Liver (tissue), 9 donors: ENCODE results near the gene GPR4. TPM values are rescaled to one million over a fixed set of nuclear protein-coding genes. Genes with fewer than 3 reads are reported as not detected.

Source experiments
- DNase-seq: peaks from one replicate; pipeline ENCODE4 v3.0.0-alpha.2; 2017; ENCODE audit warnings: low spot score
- H3K27ac ChIP-seq, 2 donors: one replicate each; pipeline ENCODE4 v1.7.0; 2013; ENCODE audit warnings: inconsistent platforms in 2 of 2, low read length in 2 of 2, control low read depth in 1 of 2, low read depth in 1 of 2, mild to moderate bottlenecking in 1 of 2
- H3K27me3 ChIP-seq, 4 donors: one replicate each; pipeline versions ENCODE4 v1.6.1 to v1.7.0; 2013; ENCODE audit warnings: low read length in 3 of 4, inconsistent platforms in 1 of 4, mild to moderate bottlenecking in 1 of 4, moderate library complexity in 1 of 4; ENCODE audit not compliant: control insufficient read depth in 4 of 4, insufficient read depth in 4 of 4
- H3K36me3 ChIP-seq, 4 donors: one replicate each; pipeline versions ENCODE4 v1.6.1 to v1.7.0; 2013; ENCODE audit warnings: low read length in 3 of 4, mild to moderate bottlenecking in 3 of 4, low read depth in 1 of 4, moderate library complexity in 1 of 4; ENCODE audit not compliant: control insufficient read depth in 4 of 4, insufficient read depth in 3 of 4
- H3K4me1 ChIP-seq, 4 donors: one replicate each; pipeline versions ENCODE4 v1.6.1 to v1.7.0; 2013; ENCODE audit warnings: low read length in 3 of 4, mild to moderate bottlenecking in 3 of 4, moderate library complexity in 1 of 4; ENCODE audit not compliant: control insufficient read depth in 4 of 4, insufficient read depth in 4 of 4
- H3K4me3 ChIP-seq, 3 donors: one replicate each; pipeline versions ENCODE4 v1.6.1 to v1.7.0; 2013; ENCODE audit warnings: low read length in 3 of 3, control low read depth in 1 of 3, low read depth in 1 of 3, mild to moderate bottlenecking in 1 of 3
- H3K9ac ChIP-seq, 2 donors: one replicate each; pipeline ENCODE4 v1.7.0; 2013; ENCODE audit warnings: low read length in 2 of 2, mild to moderate bottlenecking in 2 of 2, moderate library complexity in 2 of 2, control low read depth in 1 of 2, low read depth in 1 of 2
- H3K9me3 ChIP-seq, 4 donors: one replicate each; pipeline versions ENCODE4 v1.6.1 to v1.7.0; 2013; ENCODE audit warnings: low read length in 3 of 4; ENCODE audit not compliant: control insufficient read depth in 4 of 4
- EGR1 ChIP-seq, 2 donors: IDR thresholded peaks; 2 replicates each; pipeline ENCODE4 v1.6.1; 2016 to 2018; ENCODE audit warnings: antibody characterized with exemption in 2 of 2, low read depth in 2 of 2
- FOXA2 ChIP-seq: IDR thresholded peaks from 2 replicates; pipeline ENCODE4 v1.6.1; 2016; ENCODE audit warnings: antibody characterized with exemption
- GABPA ChIP-seq, 2 donors: IDR thresholded peaks in 1 of 2; conservative IDR thresholded peaks in 1 of 2; 2 replicates each; pipeline ENCODE4 v1.6.1; 2016; ENCODE audit warnings: antibody characterized with exemption in 2 of 2, mild to moderate bottlenecking in 1 of 2, moderate library complexity in 1 of 2
- HNF4A ChIP-seq, 2 donors: conservative IDR thresholded peaks; 2 replicates each; pipeline ENCODE4 v1.6.1; 2016; ENCODE audit warnings: antibody characterized with exemption in 2 of 2, mild to moderate bottlenecking in 2 of 2
- HNF4G ChIP-seq: IDR thresholded peaks from 2 replicates; pipeline ENCODE4 v1.6.1; 2016; ENCODE audit warnings: antibody characterized with exemption
- JUND ChIP-seq, 2 donors: IDR thresholded peaks; 2 replicates each; pipeline ENCODE4 v1.6.1; 2016; ENCODE audit warnings: antibody characterized with exemption in 2 of 2
- NR2F2 ChIP-seq: IDR thresholded peaks from 2 replicates; pipeline ENCODE4 v1.6.1; 2016; ENCODE audit warnings: antibody characterized with exemption
- RAD21 ChIP-seq, 2 donors: IDR thresholded peaks; 2 replicates each; pipeline ENCODE4 v1.6.1; 2016; ENCODE audit warnings: antibody characterized with exemption in 2 of 2, mild to moderate bottlenecking in 2 of 2
- SP1 ChIP-seq: IDR thresholded peaks from 2 replicates; pipeline ENCODE4 v1.6.1; 2018; ENCODE audit warnings: antibody characterized with exemption, mild to moderate bottlenecking
- TAF1 ChIP-seq: conservative IDR thresholded peaks from 2 replicates; pipeline ENCODE4 v1.6.1; 2016; ENCODE audit warnings: antibody characterized with exemption, mild to moderate bottlenecking
- YY1 ChIP-seq: IDR thresholded peaks from 2 replicates; pipeline ENCODE4 v1.6.1; 2016; ENCODE audit warnings: antibody characterized with exemption, mild to moderate bottlenecking
- WGBS: extraction: QIAGEN DNeasy Blood & Tissue Kit; methylation state at CpG from one replicate; pipeline ENCODE4 v1.1.7; 2013; 5-methylcytosine and 5-hydroxymethylcytosine counted together
- polyA plus RNA-seq, 2 donors: library from polyadenylated mRNA; stranded (reverse) in 1 of 2; unstranded in 1 of 2; fragments of 200-250 nt in 1 of 2; fragments of >200 nt in 1 of 2; fragmentation: Nextera tagmentation in 1 of 2; extraction: Ambion mirVana in 1 of 2; gene quantifications; one replicate each; pipeline versions ENCODE4 v1.2.1 to v1.2.3, GENCODE V29; 2013 to 2015
- total RNA-seq, 2 donors: library from RNA; depleted of rRNA; stranded (reverse); fragments of >200 nt; gene quantifications; one replicate each; pipeline ENCODE4 v1.2.3, GENCODE V29; 2014
- TF ChIP-seq, protein P1 (sequence below): IDR thresholded peaks from 2 replicates; pipeline ENCODE4 v1.6.1; 2016; ENCODE audit warnings: antibody characterized with exemption, mild to moderate bottlenecking
- TF ChIP-seq, protein P2 (sequence below): IDR thresholded peaks from 2 replicates; pipeline ENCODE4 v1.6.1; 2016; ENCODE audit warnings: antibody characterized with exemption
- TF ChIP-seq, protein P3 (sequence below): IDR thresholded peaks from 2 replicates; pipeline ENCODE4 v1.6.1; 2016; ENCODE audit warnings: antibody characterized with exemption
- TF ChIP-seq, protein P4 (sequence below): fragments of 150-350 bp; IDR thresholded peaks from 2 replicates; pipeline ENCODE4 v1.5.1; 2017; ENCODE audit warnings: improper control_type of control experiment, low read depth, low read length; ENCODE audit not compliant: missing input control
- TF ChIP-seq, protein P5 (sequence below): IDR thresholded peaks from 2 replicates; pipeline ENCODE4 v1.6.1; 2016; ENCODE audit warnings: antibody characterized with exemption
- donor health status: healthy.
- donor health status: healthy.
- donor health status: healthy.
- donor health status: healthy.
- donor health status: healthy.

The GPR4 gene
- total and polyA plus RNA-seq, 4 donors, result 0.37 to 1.9 (median 0.97) TPM

DNA sequence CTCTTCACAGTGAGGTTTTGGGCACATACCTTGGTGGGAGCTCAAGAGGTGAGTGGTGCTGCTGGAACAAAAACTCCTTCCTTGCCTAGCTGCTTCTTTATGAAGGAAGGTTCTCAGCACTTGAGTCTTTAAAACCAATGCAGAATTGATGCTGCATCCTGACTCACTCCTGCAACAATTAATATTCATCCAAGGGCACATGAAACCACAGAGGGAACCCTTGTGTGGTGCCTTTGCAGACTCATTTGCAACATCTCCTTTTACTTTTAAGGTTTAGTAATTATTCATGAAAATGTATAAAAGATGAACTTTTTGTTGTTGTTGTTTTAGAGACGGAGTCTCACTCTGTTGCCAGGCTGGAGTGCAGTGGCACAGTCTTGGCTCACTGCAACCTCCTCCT is 47.5 kb downstream of the GPR4 start:
- no peaks in the 10 kb centered on the region for H3K27me3 ChIP-seq
- 96% methylated on average over 1 of the region's 1 CpG for WGBS
- H3K9me3 ChIP-seq, result no peaks in the 10 kb centered on the region
- TF ChIP-seq YY1 (no peak), TAF1 (no peak), GABPA (IDR thresholded peaks at IDR 0.05 in 1 of 2, conservative IDR thresholded peaks at IDR 0.05 in 1 of 2) (no peak), SP1 (no peak), NR2F2 (no peak), FOXA2 (no peak), HNF4A (conservative IDR thresholded peaks at IDR 0.05) (no peak), RAD21 (IDR thresholded peaks at IDR 0.05) (no peak), JUND (IDR thresholded peaks at IDR 0.05) (no peak), HNF4G (no peak), EGR1 (IDR thresholded peaks at IDR 0.05; ENCODE audit: low read depth in 2 of 2) (no peak)
- TF ChIP-seq, protein P1, sequence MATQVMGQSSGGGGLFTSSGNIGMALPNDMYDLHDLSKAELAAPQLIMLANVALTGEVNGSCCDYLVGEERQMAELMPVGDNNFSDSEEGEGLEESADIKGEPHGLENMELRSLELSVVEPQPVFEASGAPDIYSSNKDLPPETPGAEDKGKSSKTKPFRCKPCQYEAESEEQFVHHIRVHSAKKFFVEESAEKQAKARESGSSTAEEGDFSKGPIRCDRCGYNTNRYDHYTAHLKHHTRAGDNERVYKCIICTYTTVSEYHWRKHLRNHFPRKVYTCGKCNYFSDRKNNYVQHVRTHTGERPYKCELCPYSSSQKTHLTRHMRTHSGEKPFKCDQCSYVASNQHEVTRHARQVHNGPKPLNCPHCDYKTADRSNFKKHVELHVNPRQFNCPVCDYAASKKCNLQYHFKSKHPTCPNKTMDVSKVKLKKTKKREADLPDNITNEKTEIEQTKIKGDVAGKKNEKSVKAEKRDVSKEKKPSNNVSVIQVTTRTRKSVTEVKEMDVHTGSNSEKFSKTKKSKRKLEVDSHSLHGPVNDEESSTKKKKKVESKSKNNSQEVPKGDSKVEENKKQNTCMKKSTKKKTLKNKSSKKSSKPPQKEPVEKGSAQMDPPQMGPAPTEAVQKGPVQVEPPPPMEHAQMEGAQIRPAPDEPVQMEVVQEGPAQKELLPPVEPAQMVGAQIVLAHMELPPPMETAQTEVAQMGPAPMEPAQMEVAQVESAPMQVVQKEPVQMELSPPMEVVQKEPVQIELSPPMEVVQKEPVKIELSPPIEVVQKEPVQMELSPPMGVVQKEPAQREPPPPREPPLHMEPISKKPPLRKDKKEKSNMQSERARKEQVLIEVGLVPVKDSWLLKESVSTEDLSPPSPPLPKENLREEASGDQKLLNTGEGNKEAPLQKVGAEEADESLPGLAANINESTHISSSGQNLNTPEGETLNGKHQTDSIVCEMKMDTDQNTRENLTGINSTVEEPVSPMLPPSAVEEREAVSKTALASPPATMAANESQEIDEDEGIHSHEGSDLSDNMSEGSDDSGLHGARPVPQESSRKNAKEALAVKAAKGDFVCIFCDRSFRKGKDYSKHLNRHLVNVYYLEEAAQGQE, result no peak
- TF ChIP-seq, protein P2, sequence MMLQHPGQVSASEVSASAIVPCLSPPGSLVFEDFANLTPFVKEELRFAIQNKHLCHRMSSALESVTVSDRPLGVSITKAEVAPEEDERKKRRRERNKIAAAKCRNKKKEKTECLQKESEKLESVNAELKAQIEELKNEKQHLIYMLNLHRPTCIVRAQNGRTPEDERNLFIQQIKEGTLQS, result no peak
- TF ChIP-seq, protein P3, sequence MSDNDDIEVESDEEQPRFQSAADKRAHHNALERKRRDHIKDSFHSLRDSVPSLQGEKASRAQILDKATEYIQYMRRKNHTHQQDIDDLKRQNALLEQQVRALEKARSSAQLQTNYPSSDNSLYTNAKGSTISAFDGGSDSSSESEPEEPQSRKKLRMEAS, result no peak
- TF ChIP-seq, protein P4, sequence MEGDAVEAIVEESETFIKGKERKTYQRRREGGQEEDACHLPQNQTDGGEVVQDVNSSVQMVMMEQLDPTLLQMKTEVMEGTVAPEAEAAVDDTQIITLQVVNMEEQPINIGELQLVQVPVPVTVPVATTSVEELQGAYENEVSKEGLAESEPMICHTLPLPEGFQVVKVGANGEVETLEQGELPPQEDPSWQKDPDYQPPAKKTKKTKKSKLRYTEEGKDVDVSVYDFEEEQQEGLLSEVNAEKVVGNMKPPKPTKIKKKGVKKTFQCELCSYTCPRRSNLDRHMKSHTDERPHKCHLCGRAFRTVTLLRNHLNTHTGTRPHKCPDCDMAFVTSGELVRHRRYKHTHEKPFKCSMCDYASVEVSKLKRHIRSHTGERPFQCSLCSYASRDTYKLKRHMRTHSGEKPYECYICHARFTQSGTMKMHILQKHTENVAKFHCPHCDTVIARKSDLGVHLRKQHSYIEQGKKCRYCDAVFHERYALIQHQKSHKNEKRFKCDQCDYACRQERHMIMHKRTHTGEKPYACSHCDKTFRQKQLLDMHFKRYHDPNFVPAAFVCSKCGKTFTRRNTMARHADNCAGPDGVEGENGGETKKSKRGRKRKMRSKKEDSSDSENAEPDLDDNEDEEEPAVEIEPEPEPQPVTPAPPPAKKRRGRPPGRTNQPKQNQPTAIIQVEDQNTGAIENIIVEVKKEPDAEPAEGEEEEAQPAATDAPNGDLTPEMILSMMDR, result no peak
- TF ChIP-seq, protein P5, sequence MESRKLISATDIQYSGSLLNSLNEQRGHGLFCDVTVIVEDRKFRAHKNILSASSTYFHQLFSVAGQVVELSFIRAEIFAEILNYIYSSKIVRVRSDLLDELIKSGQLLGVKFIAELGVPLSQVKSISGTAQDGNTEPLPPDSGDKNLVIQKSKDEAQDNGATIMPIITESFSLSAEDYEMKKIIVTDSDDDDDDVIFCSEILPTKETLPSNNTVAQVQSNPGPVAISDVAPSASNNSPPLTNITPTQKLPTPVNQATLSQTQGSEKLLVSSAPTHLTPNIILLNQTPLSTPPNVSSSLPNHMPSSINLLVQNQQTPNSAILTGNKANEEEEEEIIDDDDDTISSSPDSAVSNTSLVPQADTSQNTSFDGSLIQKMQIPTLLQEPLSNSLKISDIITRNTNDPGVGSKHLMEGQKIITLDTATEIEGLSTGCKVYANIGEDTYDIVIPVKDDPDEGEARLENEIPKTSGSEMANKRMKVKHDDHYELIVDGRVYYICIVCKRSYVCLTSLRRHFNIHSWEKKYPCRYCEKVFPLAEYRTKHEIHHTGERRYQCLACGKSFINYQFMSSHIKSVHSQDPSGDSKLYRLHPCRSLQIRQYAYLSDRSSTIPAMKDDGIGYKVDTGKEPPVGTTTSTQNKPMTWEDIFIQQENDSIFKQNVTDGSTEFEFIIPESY, result no peak
- DNase-seq, result no peak
- no peak overlapping the region for H3K4me3 ChIP-seq
- no peak overlapping the region for H3K27ac ChIP-seq
- H3K4me1 ChIP-seq, result no peaks in the 10 kb centered on the region
- no peak overlapping the region for H3K9ac ChIP-seq
- peaks cover 0 to 11% (median 4%) of the 10 kb centered on the region in 4 donors for H3K36me3 ChIP-seq

DNA sequence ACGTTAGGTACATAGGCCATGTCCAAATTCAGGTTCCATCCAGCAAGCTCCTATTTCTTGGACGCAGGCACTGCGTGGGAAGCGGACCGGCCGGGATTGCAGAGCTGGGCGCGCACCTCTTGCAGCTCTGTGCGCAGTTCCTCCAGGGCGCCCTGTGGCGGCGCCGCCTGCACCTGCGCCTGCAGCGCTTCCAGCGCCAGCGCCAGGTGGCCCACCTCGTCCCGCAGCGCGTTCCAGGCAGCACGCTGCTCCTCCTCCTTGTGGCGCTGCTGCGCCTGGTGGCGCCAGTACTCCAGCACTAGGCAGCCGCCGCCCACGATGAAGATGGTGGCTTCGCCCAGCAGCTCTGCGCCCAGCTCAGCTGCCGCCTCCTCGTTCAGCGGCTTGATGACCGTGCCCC is 48.5 kb downstream of the GPR4 start:
- Histone ChIP-seq H3K4me1 (no peaks in the 10 kb centered on the region), H3K36me3 (peaks cover 0 to 11% (median 4%) of the 10 kb centered on the region in 4 donors), H3K9ac (no peak overlapping the region), H3K27ac (no peak overlapping the region), H3K27me3 (no peaks in the 10 kb centered on the region), H3K9me3 (no peaks in the 10 kb centered on the region), H3K4me3 (no peak overlapping the region)
- WGBS, result 88% methylated on average over 34 of the region's 34 CpGs
- DNase-seq, result no peak
- TF ChIP-seq, protein P2, result no peak
